Skeletal muscle tissue (tissue), 4 donors: ENCODE measurements around the gene NEB. TPM values are rescaled to one million over a fixed set of nuclear protein-coding genes. Genes with fewer than 3 reads are reported as not detected.

ENCODE experiments used
- H3K27ac ChIP-seq: one replicate; pipeline ENCODE4 v1.7.0; 2013; ENCODE audit warnings: mild to moderate bottlenecking, low read depth, low read length, inconsistent platforms
- H3K27me3 ChIP-seq, 3 donors: one replicate each; pipeline ENCODE4 v1.7.0; 2013; ENCODE audit warnings: low read length in 3 of 3; ENCODE audit not compliant: control insufficient read depth in 3 of 3, insufficient read depth in 3 of 3
- H3K36me3 ChIP-seq, 3 donors: one replicate each; pipeline ENCODE4 v1.7.0; 2013; ENCODE audit warnings: low read length in 3 of 3; ENCODE audit not compliant: control insufficient read depth in 3 of 3, insufficient read depth in 3 of 3
- H3K4me1 ChIP-seq, 3 donors: one replicate each; pipeline ENCODE4 v1.7.0; 2013; ENCODE audit warnings: low read length in 3 of 3, mild to moderate bottlenecking in 3 of 3; ENCODE audit not compliant: control insufficient read depth in 3 of 3, insufficient read depth in 3 of 3
- H3K4me3 ChIP-seq, 3 donors: one replicate each; pipeline ENCODE4 v1.7.0; 2013; ENCODE audit warnings: low read length in 3 of 3
- H3K9ac ChIP-seq, 3 donors: one replicate each; pipeline ENCODE4 v1.7.0; 2013; ENCODE audit warnings: low read length in 3 of 3, mild to moderate bottlenecking in 3 of 3, moderate library complexity in 2 of 3, low read depth in 1 of 3
- H3K9me3 ChIP-seq, 3 donors: one replicate each; pipeline ENCODE4 v1.7.0; 2013; ENCODE audit warnings: low read length in 3 of 3; ENCODE audit not compliant: control insufficient read depth in 3 of 3
- total RNA-seq: library from RNA; depleted of rRNA; stranded (reverse); fragments of >200 nt; gene quantifications from one replicate; pipeline ENCODE4 v1.2.3, GENCODE V29; 2014
- donor health status: Osteomylitis.

Gene NEB
- total RNA-seq, 1 donor from 2014 or later, result 833 TPM

DNA sequence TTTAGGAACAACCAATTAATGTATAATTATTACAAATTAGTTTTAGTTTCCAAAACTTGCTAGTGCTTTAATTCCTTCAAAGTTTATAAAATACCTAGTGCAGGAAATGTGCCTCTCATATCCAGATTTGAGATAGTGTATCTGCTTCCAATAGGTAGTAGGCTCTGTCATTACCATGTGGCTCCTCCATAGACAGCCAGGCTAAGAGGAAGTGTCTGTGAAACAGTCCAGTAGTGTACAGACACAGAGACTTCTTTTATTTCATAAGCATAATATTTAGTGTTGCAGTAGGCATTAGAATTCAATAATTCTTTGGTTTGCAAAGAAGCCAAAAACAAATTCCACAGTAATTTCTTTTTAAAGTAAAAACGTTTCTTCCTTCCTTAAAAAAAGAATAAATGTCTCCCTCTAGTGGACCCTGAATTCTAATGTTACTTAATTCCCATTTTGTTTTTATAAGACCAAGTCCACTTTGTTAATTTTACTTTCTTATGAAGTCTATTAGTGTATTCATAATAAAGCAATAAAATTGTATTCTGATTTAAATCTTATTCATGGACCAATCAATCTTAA is 101.2 kb downstream of the NEB start:
- peaks cover 72 to 87% (median 84%) of the 10 kb centered on the region in 3 donors for H3K36me3 ChIP-seq

DNA sequence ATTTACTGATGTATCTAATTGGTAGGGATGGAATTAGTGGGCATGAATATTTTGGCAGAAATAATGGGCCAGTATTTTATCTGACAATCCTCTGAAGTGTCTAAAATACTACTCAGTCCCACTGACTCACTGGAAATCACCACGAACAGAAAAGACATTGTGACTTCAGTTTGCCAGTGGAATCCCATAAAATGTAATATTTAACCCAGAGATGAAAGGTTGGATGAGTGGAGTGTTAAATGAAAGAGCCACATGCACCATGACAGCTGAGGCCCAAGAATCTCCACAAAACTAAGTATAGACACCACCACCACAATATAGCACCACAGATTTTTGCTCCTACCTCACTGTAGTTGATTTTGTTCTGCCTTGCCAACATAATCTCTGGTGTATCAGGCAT is 103.9 kb downstream of the NEB start:
- Histone ChIP-seq H3K27ac (no peak overlapping the region), H3K9ac (no peak overlapping the region), H3K4me3 (no peak overlapping the region), H3K4me1 (peaks cover 0 to 3% (median 0%) of the 10 kb centered on the region in 3 donors), H3K9me3 (no peaks in the 10 kb centered on the region), H3K27me3 (no peaks in the 10 kb centered on the region), H3K36me3 (peaks cover 73 to 86% (median 80%) of the 10 kb centered on the region in 3 donors)

More for the DNA sequence above, 101.2 kb downstream of the NEB start:
- no peak overlapping the region for H3K9ac ChIP-seq
- H3K4me1 ChIP-seq, result peaks cover 3 to 5% (median 5%) of the 10 kb centered on the region in 3 donors
- H3K27ac ChIP-seq, result no peak overlapping the region
- no peaks in the 10 kb centered on the region for H3K9me3 ChIP-seq
- H3K4me3 ChIP-seq, result no peak overlapping the region
- no peaks in the 10 kb centered on the region for H3K27me3 ChIP-seq

DNA sequence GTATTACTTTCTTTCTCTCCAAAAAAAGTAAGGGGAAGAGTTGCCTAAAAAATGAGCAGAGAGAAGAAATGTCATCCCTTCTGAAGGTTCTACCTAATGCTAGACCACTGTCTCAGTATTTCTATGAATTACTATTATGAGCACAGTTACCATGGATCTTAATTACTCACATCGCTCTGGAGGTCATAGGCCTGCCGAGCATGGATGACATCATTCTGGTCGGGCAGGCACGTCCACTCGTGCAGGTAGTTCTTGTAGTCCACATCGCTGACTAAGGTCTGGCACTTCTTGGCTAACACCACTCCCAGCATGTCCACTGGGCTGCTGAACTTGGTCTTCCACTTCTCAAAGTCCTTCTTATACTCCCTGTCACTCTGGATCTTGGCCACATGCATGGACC is 106.9 kb downstream of the NEB start:
- H3K27ac ChIP-seq, result no peak overlapping the region
- no peak overlapping the region for H3K9ac ChIP-seq
- peaks cover 58 to 87% (median 80%) of the 10 kb centered on the region in 3 donors for H3K36me3 ChIP-seq
- no peaks in the 10 kb centered on the region for H3K27me3 ChIP-seq
- H3K9me3 ChIP-seq, result no peaks in the 10 kb centered on the region
- no peak overlapping the region for H3K4me3 ChIP-seq
- peaks cover 0 to 3% (median 0%) of the 10 kb centered on the region in 3 donors for H3K4me1 ChIP-seq

DNA sequence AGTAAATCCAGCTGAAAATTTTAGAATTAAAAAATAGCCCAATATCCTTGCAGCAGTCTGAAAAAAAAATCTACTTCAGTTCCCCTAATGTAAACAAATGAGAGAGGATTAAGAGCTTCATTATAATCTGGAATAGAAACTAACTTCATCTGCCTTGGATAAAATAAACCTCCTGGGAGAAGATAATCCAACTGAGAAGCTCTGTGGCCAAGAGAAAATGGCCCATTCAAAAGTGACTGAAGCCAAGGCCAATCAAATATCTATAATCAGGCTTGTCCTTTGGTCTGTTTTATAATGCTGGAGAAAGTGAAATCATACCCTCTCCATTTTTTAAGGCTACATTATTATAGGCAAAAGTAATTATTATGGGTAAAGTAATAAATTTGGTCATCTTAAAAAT is 110.0 kb downstream of the NEB start:
- Histone ChIP-seq H3K9ac (no peak overlapping the region), H3K4me1 (peaks cover 0 to 4% (median 4%) of the 10 kb centered on the region in 3 donors), H3K27me3 (no peaks in the 10 kb centered on the region), H3K36me3 (peaks cover 55 to 89% (median 72%) of the 10 kb centered on the region in 3 donors), H3K4me3 (no peak overlapping the region), H3K9me3 (no peaks in the 10 kb centered on the region), H3K27ac (no peak overlapping the region)

DNA sequence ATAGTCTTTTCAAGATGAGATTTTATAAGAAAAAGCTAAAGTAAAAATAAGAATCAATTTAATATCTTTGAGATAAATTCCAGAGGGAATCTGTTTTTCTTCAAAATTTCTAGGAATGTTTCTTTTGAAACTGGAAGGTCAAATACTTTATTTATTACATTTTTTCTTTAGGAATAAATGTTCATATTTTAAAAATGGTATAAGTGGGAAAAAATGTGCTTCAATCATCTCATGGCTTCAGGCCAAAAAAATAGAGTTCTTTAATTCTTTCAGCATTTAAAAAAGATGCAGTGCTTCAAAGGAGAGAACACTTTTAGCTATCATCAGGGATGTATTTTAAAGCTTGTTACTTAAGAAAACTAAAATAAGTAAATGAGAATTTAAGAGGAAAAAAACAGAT is 110.6 kb downstream of the NEB start:
- Histone ChIP-seq H3K4me1 (peaks cover 0 to 5% (median 4%) of the 10 kb centered on the region in 3 donors), H3K9ac (no peak overlapping the region), H3K27me3 (no peaks in the 10 kb centered on the region), H3K36me3 (peaks cover 57 to 89% (median 71%) of the 10 kb centered on the region in 3 donors), H3K9me3 (no peaks in the 10 kb centered on the region), H3K27ac (no peak overlapping the region), H3K4me3 (no peak overlapping the region)

DNA sequence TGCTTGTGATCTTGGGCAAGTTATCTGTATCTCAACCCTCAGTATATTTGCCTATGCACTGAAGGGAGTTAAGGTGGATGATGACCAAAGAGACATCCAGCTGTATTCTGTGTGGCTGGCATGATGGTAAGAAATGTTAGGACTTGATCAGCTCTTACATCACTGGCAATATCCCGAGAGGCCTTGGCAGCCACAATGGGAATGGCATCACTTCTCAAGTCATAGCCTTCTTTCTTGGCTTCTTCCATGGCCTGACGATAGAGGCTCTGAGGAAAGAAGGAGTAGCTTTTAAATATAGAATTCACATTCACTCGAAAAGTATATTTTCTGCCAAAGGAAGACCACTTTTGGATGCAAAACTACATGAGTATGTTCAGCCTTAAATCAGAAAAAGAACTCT is 113.5 kb downstream of the NEB start:
- Histone ChIP-seq H3K27ac (no peak overlapping the region), H3K36me3 (peaks cover 46 to 90% (median 72%) of the 10 kb centered on the region in 3 donors)

DNA sequence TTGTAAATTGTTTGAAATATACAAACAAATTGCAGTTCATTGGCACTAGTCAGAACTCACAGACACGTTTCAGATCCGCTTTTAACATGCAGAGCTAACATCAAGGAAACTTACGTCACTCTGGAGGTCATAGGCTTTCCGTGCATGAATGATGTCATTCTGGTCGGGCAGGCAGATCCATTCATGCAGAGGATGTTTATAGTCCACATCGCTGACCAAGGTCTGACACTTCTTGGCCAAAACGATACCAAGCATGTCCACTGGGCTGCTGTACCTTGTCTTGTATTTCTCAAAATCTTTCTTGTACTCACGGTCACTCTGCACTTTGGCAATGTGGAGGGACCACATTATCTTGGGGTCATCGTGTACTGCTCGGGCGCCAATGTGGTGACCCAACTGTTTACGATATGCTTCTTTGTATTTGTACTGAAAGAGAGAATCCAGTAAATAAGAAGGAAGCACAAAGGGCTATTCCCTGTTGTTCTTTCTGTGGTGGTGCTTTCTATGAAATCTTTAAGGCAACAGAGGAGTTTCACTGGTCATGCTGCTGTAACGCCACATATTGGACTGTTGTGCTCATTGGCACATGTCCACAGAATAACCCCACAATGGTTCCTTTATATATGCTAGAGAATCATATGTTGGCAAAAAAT is 114.8 kb downstream of the NEB start:
- H3K36me3 ChIP-seq, result peaks cover 53 to 90% (median 74%) of the 10 kb centered on the region in 3 donors
- H3K4me3 ChIP-seq, result no peak overlapping the region
- no peak overlapping the region for H3K9ac ChIP-seq
- peaks cover 0 to 8% (median 7%) of the 10 kb centered on the region in 3 donors for H3K4me1 ChIP-seq
- no peaks in the 10 kb centered on the region for H3K9me3 ChIP-seq
- H3K27ac ChIP-seq, result no peak overlapping the region
- H3K27me3 ChIP-seq, result no peaks in the 10 kb centered on the region

More for the DNA sequence above, 113.5 kb downstream of the NEB start:
- Histone ChIP-seq H3K4me1 (peaks cover 0 to 5% (median 4%) of the 10 kb centered on the region in 3 donors), H3K9me3 (no peaks in the 10 kb centered on the region), H3K4me3 (no peak overlapping the region), H3K27me3 (no peaks in the 10 kb centered on the region), H3K9ac (no peak overlapping the region)

DNA sequence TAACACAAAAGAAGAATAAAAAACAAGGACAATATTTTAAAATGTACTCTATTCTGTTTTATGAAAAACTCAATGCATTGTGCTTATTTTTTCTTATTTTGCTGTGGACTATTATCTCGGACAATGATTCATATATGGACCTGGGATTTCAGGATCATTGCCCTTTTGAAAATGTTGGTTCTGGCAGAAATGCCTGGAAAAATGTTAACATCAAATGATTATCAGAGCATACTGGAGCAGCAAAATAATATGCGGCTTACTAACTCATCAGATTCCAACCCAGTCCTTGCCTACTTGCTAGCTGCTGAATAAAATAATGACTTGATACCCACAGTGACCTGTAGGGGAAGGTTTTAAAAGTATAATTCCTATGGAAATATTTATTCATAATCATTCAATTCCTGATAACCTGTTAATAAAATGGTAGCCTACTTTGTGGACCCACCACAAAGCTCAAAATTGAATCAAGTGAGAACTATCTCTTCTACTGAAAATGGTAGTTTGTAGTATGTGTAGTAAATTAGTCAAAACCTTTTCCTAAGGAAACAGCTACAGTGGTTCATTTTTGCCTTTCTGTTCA is 117.4 kb downstream of the NEB start:
- Histone ChIP-seq H3K9me3 (no peaks in the 10 kb centered on the region), H3K27ac (no peak overlapping the region), H3K9ac (no peak overlapping the region), H3K27me3 (no peaks in the 10 kb centered on the region), H3K4me3 (no peak overlapping the region), H3K36me3 (peaks cover 69 to 94% (median 79%) of the 10 kb centered on the region in 3 donors), H3K4me1 (peaks cover 2 to 19% (median 13%) of the 10 kb centered on the region in 3 donors)

DNA sequence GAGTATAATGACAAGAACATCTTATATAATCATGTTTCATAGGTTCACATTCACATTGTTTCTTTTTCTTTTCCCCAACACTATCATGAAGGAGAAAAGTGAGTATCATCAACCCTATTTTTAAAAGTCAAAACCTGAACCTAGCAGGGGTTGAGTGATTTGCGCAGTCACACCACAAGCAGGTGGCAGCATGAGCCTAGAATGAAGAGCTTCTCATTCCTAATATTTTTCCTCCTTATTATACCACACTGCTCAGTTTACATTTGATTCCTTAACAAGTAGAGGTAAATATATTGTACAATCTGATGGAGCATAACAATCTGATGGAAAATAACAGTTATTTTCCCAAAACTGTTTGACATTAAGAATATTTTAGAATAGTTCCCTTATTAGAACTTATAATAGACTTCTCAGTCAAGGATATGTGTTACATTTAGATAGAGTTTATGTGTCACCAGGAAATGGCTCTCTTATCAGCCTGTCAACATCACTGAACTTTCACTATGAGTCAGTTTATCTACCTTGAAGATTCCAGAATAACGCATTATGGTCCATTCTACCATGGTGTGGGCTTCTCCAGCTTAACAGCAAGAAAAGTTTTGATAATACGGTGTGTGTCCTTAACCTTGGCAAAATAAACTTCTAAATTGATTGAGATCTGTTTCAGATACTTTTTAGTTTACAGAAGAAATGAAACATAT is 119.5 kb downstream of the NEB start:
- peaks cover 73 to 96% (median 84%) of the 10 kb centered on the region in 3 donors for H3K36me3 ChIP-seq
- peaks cover 2 to 26% (median 24%) of the 10 kb centered on the region in 3 donors for H3K4me1 ChIP-seq
- H3K27ac ChIP-seq, result no peak overlapping the region

More for the DNA sequence above, 119.5 kb downstream of the NEB start:
- Histone ChIP-seq H3K9me3 (no peaks in the 10 kb centered on the region), H3K27me3 (no peaks in the 10 kb centered on the region), H3K4me3 (no peak overlapping the region), H3K9ac (no peak overlapping the region)
